HepG2 (cell line): ENCODE data around the gene NSMF. TPM values are rescaled to one million over a fixed set of nuclear protein-coding genes. Genes with fewer than 3 reads are reported as not detected.

Source experiments
- ATAC-seq: fragments of 200-7000 bp; cut with Tn5 transposase; 3 replicates; pipeline ENCODE4 v1.9.1; 2020; ENCODE audit warnings: mild to moderate bottlenecking, moderate library complexity
- BruUV-seq: library from RNA; stranded (reverse); fragments of 400-500 nt; replicated peaks from 2 replicates; lab custom pipeline; 2021; lab: Mats Ljungman, UMichigan
- CTCF ChIA-PET: fragments of 300-600 bp; formaldehyde crosslinking; extraction: SDS; loops from one replicate; lab custom pipeline; 2021; ENCODE audit warnings: low total read pairs, inconsistent platforms, low intra/inter-chr PET ratio; lab: Yijun Ruan, JAX
- POLR2A ChIA-PET: fragments of 350-600 bp; sonication (Branson Sonifier 250); formaldehyde crosslinking; loops from one replicate; lab custom pipeline; 2020; ENCODE audit warnings: antibody characterized with exemption, inconsistent platforms; lab: Yijun Ruan, JAX
- DNase-seq: peaks from one replicate; pipeline ENCODE4 v3.0.0-alpha.2; 2015; ENCODE audit warnings: low spot score
- FAIRE-seq: peaks from 3 replicates; lab custom pipeline; 2011; peaks lifted over from hg19 to GRCh38; lab: Jason Lieb, UNC
- H2AFZ ChIP-seq: one replicate; pipeline ENCODE4 v1.6.1; 2011; ENCODE audit warnings: low read length, inconsistent platforms
- H3K27ac ChIP-seq: fragments of 300-600 bp; 3 replicates; pipeline ENCODE4 v1.8.0; 2011; ENCODE audit warnings: mixed run types, mild to moderate bottlenecking, mixed read lengths, low read length, inconsistent platforms; ENCODE audit not compliant: insufficient read depth; ENCODE audit errors: extremely low read length
- H3K27me3 ChIP-seq, 2 experiments: fragments of 200-600 bp in 1 of 2; 2 replicates in 1 of 2; 3 replicates in 1 of 2; pipeline versions ENCODE4 v1.6.0 to v1.8.0; 2011; ENCODE audit warnings: low read length in 2 of 2, mild to moderate bottlenecking in 2 of 2, moderate library complexity in 2 of 2, inconsistent platforms in 1 of 2; ENCODE audit not compliant: insufficient read depth in 2 of 2, control insufficient read depth in 1 of 2
- H3K36me3 ChIP-seq, 2 experiments: fragments of 200-600 bp in 1 of 2; replicated peaks in 1 of 2; 2 replicates in 1 of 2; 3 replicates in 1 of 2; pipeline versions ENCODE4 v1.5.1 to v1.8.0; 2011; ENCODE audit warnings: low read length in 2 of 2, inconsistent platforms in 1 of 2; ENCODE audit not compliant: insufficient read depth in 2 of 2, control insufficient read depth in 1 of 2
- H3K4me1 ChIP-seq: 2 replicates; pipeline ENCODE4 v1.5.1; 2012; ENCODE audit warnings: low read length, inconsistent platforms; ENCODE audit not compliant: insufficient read depth
- H3K4me2 ChIP-seq: 2 replicates; pipeline ENCODE4 v1.6.0; 2011; ENCODE audit warnings: low read depth, low read length, inconsistent platforms
- H3K4me3 ChIP-seq, 3 experiments: fragments of 200-600 bp in 1 of 3; sonication (generic), shearing (Covaris generic) in 1 of 3; replicated peaks in 1 of 3; 2 replicates each; pipeline ENCODE4 v1.5.1; 2011 to 2016; ENCODE audit warnings: low read length in 3 of 3, inconsistent platforms in 2 of 3, low read depth in 2 of 3, mild to moderate bottlenecking in 2 of 3, control low read depth in 1 of 3, mixed read lengths in 1 of 3; ENCODE audit not compliant: insufficient read depth in 1 of 3
- H3K79me2 ChIP-seq: one replicate; pipeline ENCODE4 v1.6.1; 2011; ENCODE audit warnings: low read length, inconsistent platforms; ENCODE audit not compliant: insufficient read depth
- H3K9ac ChIP-seq: 2 replicates; pipeline ENCODE4 v1.6.0; 2011; ENCODE audit warnings: mild to moderate bottlenecking, low read depth, low read length, inconsistent platforms; ENCODE audit not compliant: insufficient read depth
- H3K9me3 ChIP-seq: 2 replicates; pipeline ENCODE4 v1.5.1; 2012; ENCODE audit warnings: mild to moderate bottlenecking, low read length
- H4K20me1 ChIP-seq: 2 replicates; pipeline ENCODE4 v1.6.0; 2011; ENCODE audit warnings: inconsistent platforms, mild to moderate bottlenecking, low read length, moderate library complexity; ENCODE audit not compliant: insufficient read depth
- FOXA3 ChIP-seq: IDR thresholded peaks from 2 replicates; pipeline ENCODE4 v1.6.1; 2016; ENCODE audit warnings: missing genetic modification reagents, missing compliant biosample characterization
- HOXA5 ChIP-seq: sonication (generic); formaldehyde crosslinking; IDR thresholded peaks from 2 replicates; pipeline ENCODE4 v1.4.0; 2020; ENCODE audit warnings: missing genetic modification reagents
- KDM2A ChIP-seq: sonication (generic); formaldehyde crosslinking; IDR thresholded peaks from 2 replicates; pipeline ENCODE4 v1.4.0; 2020; ENCODE audit warnings: low read depth, missing genetic modification reagents, borderline replicate concordance
- ZNF383 ChIP-seq: sonication (generic); formaldehyde crosslinking; IDR thresholded peaks from 2 replicates; pipeline ENCODE4 v1.4.0; 2020; ENCODE audit warnings: missing genetic modification reagents, mild to moderate bottlenecking, borderline replicate concordance
- ZNF775 ChIP-seq: sonication (generic); formaldehyde crosslinking; IDR thresholded peaks from 2 replicates; pipeline ENCODE4 v1.4.0; 2020; ENCODE audit warnings: missing genetic modification reagents, mild to moderate bottlenecking, moderate library complexity, borderline replicate concordance
- WGBS: methylation state at CpG from one replicate; pipeline ENCODE4 v1.1.6; 2017; ENCODE audit warnings: low lambda C conversion rate; 5-methylcytosine and 5-hydroxymethylcytosine counted together
- in situ Hi-C: cut with HindIII; loops from 2 replicates; pipeline ENCODE4 v1.10.0; 2017; ENCODE audit warnings: low pct_unique_long_range_greater_than_20kb; ENCODE audit not compliant: extremely low pct_ligation_motif_present
- intact Hi-C: fragments of 100-400 bp; cut with micrococcal nuclease; formaldehyde crosslinking; loops from one replicate; pipeline ENCODE4 v1.10.0; 2022; ENCODE audit not compliant: unreplicated experiment
- polyA plus RNA-seq, 8 experiments: library from polyadenylated mRNA; depleted of rRNA in 3 of 8; stranded (reverse) in 7 of 8; unstranded in 1 of 8; fragments of >200 nt; fragmentation: Illumina TruSeq in 4 of 8; extraction: Trizol in 4 of 8; gene quantifications; 2 replicates each; pipeline versions ENCODE4 v1.2.1 to v1.2.3, GENCODE V29; 2011 to 2016; ENCODE audit warnings: low read depth in 4 of 8, missing spikeins in 1 of 8, mixed read lengths in 1 of 8; ENCODE audit not compliant: insufficient read depth in 1 of 8
- total RNA-seq, 5 experiments: library from RNA; depleted of rRNA; stranded (reverse); fragments of >200 nt; fragmentation: Illumina TruSeq; extraction: Trizol; gene quantifications; 2 replicates each; pipeline ENCODE4 v1.2.3, GENCODE V29; 2016; ENCODE audit warnings: low read depth in 1 of 5
- TF ChIP-seq, protein P1 (sequence below): sonication (generic); formaldehyde crosslinking; IDR thresholded peaks from 2 replicates; pipeline ENCODE4 v1.5.1; 2020; ENCODE audit warnings: missing genetic modification reagents, mild to moderate bottlenecking, borderline replicate concordance

The NSMF gene
- total and polyA plus RNA-seq, 2 of the 13 experiments (the other 11 are each of a cell fraction or from before 2014, with no cell fraction given) = 44.3 to 183 TPM

DNA sequence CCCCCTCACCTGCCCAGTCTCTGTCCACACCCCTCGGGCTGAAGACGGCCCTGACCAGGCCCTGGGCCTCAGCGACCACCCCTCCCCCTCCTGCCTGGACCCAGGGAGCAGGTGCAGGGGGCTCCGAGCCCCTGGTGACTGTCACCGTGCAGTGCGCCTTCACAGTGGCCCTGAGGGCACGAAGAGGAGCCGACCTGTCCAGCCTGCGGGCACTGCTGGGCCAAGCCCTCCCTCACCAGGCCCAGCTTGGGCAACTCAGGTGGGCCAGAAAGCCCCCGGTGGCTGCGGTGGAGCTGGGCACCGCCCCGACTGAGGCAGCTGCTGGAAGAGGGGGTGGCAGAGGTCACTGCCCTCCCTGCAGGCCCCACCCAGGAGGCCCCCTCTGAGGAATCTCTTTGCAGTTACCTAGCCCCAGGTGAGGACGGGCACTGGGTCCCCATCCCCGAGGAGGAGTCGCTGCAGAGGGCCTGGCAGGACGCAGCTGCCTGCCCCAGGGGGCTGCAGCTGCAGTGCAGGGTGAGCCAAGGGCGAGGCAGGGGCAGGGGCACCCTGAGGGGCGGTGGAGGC, 25.7 kb downstream of the NSMF start:
- ChIA-PET POLR2A (no interaction called here), CTCF (no interaction called here)
- Histone ChIP-seq H3K9ac (no peak overlapping the region), H3K4me1 (peaks cover 23% of the 10 kb centered on the region), H2AFZ (no peak overlapping the region), H3K27ac (no peak overlapping the region), H4K20me1 (no peaks in the 10 kb centered on the region), H3K4me2 (no peak overlapping the region), H3K4me3 (no peak overlapping the region), H3K36me3 (no peaks in the 10 kb centered on the region), H3K27me3 (peaks cover 11 to 23% of the 10 kb centered on the region in 2 experiments; a peak in 3 of 5 replicates), H3K9me3 (no peaks in the 10 kb centered on the region), H3K79me2 (no peaks in the 10 kb centered on the region)
- TF ChIP-seq ZNF775 (CRISPR knock-in tag) (no peak), ZNF383 (CRISPR knock-in tag) (no peak), KDM2A (CRISPR knock-in tag) (0 out of 2 replicates have a peak, but pooled peaks have one; percentile 11), HOXA5 (no peak), FOXA3 (CRISPR knock-in tag) (no peak)
- TF ChIP-seq, protein P1, sequence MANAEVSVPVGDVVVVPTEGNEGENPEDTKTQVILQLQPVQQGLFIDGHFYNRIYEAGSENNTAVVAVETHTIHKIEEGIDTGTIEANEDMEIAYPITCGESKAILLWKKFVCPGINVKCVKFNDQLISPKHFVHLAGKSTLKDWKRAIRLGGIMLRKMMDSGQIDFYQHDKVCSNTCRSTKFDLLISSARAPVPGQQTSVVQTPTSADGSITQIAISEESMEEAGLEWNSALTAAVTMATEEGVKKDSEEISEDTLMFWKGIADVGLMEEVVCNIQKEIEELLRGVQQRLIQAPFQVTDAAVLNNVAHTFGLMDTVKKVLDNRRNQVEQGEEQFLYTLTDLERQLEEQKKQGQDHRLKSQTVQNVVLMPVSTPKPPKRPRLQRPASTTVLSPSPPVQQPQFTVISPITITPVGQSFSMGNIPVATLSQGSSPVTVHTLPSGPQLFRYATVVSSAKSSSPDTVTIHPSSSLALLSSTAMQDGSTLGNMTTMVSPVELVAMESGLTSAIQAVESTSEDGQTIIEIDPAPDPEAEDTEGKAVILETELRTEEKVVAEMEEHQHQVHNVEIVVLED (CRISPR knock-in tag) = no peak
- in situ Hi-C loops (no loop called here), intact Hi-C loops (no loop called here)
- WGBS = 60% methylated on average over 5 of the region's 19 CpGs
- no TSS peak for BruUV-seq
- no peak for DNase-seq
- FAIRE-seq = no peak
- no peak for ATAC-seq
